Measurements from ENCODE around the gene GSG1L.

- TF ChIP-seq RBM22 (optimal IDR thresholded peaks at IDR 0.05; ENCODE audit: low read length) (no peak), CTCF (CRISPR knock-in tag; IDR thresholded peaks at IDR 0.05) (no peak)
Observed at GRCh38 chr16:28000314-28001169, 63.0 kb downstream of the GSG1L start.

Measured in HepG2 (cell line).